GM21723 (cell line): ENCODE measurements around the gene CD164.
A peak's percentile ranks its signal among the peaks of the same experiment; 100 is the strongest.
"Not testable (repeated sequence)": the region's sequence is repeated elsewhere in the genome, so short reads cannot be mapped to it uniquely, and the experiment has no call there.

ENCODE experiments used
- ATAC-seq: cut with Tn5 transposase; IDR thresholded peaks from one replicate; pipeline ENCODE4 v1.9.1; 2021; ENCODE audit warnings: mild to moderate bottlenecking, moderate library complexity; ENCODE audit not compliant: unreplicated experiment

The CD164 gene

DNA sequence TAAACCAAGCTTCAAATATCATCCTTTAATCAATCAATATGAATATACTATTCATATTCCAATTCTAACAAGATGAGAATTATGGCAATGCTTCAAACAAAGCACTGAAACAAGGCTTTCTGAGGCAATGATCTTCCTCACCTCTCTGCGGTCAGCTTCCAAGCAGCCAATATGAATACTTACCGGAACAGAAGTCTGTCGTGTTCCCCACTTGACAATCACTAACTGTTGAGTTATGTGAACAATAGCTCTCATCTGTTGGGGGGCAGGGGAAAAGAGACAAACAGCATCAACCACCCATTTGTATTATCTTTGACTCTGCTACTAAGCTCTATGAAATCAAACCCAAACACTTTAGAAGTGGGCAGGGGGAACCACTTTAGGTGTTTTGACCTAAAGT lies 4.5 kb downstream of the CD164 start:
- no peak for ATAC-seq

- ATAC-seq = no peak
These were observed 7.9 kb downstream of the CD164 start for GRCh38 chr6:109374326-109374892.

DNA sequence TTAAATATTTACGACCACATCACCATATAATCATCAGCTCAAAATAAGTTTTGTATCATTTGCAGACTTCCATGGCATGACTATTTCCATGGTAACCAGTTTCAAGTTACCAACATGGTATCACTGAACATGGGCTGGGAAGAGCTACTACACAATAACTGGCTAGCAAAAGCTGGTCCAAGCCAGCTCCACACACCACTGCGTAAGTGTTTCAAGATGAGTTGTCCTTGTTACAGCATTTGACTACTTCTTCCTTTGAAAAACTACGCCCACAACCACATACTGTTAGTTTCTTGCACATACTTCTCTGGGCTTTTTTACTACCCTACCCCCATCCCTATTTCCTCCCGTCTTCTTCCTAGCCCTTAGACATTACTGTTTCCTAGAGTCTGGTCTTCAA lies 8.5 kb downstream of the CD164 start:
- peak; percentile 97 for ATAC-seq

DNA sequence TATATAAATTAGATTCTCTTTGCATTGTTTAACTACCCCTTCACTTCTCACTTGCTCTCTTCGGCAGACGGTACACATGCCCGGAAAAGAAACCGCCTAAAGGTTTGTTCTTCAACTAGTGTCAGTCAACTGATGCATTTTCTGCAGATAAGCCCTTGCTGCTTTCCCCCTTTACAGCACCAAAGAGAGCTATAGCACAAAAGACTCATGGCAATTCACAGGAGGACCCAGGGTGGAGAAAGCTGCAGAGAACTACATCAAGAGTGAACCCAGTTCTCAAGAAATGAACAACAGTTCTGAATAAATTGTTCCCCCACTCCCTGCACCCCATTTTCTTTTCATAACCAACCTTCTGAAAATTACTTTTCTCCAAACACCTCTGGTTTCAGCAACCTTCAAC lies 8.9 kb downstream of the CD164 start:
- ATAC-seq = peak; percentile 18

DNA sequence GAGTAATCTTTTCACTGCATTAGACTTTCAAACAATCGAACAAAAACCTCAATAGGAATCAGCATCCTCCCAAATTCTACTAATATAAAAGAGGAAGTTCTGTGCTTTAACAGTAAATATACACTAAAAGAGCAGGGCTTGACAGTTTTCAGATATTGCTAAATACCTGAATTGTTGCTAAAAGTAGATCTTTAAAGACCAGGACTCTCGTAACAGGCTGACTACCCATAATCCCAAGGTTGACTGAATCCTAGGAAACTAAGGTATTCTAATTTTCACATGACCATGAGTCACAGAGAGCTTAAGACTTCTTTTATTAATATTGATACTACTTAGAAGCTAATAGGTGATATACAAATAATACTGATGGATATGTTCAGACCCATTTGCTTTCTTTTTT lies 10.1 kb downstream of the CD164 start:
- ATAC-seq = no peak

GRCh38 chr6:109370792-109371191 lies 11.5 kb downstream of the CD164 start:
- ATAC-seq = no peak

DNA sequence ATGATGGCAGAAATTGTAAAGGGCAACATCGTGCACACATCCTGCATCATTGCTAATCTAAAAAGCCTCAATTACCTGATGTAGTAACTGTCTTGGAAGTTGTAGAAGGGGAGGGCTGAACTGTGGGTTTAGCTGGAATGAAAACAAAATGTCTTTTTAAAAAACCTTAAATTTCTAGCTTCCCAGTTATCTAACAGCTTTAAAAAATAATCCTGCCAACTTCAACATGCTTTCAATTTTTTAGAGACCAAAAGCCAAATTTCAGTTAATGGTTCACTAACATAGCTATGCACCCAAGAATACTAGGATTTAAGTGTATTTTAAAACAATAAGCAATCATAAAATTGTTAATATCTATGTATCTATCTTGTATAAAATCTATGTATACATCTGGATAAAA lies 11.9 kb downstream of the CD164 start:
- no peak for ATAC-seq

- ATAC-seq = no peak
These were observed 12.5 kb downstream of the CD164 start for GRCh38 chr6:109369728-109370127.

GRCh38 chr6:109364382-109365078 lies 17.7 kb downstream of the CD164 start:
- ATAC-seq = not testable (repeated sequence)

- no peak for ATAC-seq
These were observed 18.5 kb downstream of the CD164 start for GRCh38 chr6:109363753-109364152.

DNA sequence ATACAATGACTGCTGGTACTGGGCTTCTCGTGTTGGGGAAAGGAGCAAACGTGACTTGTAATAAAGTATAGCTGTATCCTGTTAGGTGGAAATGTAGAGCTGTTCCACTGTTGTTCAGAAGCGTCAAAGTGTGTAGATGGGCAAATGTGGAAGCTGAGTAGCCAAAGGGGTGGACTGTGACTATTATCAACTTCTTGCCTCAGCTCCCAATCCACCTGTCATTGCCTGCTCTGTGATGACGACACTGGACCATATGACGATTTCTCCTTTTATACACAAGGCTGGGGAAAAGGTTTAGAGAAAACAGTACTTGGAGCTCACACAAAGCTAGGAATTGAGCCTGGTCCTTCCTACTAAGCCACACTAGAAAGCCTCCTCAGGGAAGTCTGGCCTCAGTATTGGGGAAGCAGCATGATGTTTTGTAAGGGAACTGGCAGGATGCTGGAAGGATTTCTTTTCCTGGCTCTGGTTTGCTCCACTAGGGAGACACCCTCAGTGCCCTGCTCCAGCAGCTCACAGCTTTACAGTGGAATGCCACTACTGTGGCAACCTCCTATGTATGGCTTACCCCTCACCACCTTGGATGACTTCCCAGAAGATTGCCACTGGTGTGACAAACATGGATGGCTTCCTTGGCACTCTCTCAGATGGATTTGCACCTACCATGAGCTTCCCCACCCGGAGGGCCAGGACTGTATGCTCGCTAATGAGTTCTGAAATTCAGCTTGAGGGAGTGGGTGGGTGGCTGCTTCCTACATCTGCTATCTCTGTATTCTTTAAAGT lies 20.0 kb downstream of the CD164 start:
- no peak for ATAC-seq

DNA sequence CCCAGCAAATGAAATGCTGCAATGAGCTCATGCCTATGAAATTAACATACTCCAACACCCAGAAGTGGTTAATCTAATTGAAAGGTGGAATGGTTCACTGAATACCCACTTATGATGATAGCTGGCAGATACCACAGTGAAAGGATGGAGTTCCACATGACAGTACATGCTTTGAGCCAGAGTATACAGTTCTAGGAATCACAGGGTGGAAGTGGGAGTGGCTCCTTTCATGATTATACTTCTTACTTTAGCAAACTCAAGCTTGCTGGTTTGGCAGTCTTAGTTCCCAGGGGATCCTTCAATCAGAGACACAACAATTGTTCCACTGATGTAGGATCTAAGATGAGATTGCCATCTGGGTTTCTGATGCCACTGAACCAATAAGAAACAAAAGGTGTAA lies 21.5 kb downstream of the CD164 start:
- no peak for ATAC-seq

- no peak for ATAC-seq
These were observed 22.0 kb downstream of the CD164 start for GRCh38 chr6:109360281-109360680.

- ATAC-seq = no peak
These were observed 23.0 kb downstream of the CD164 start for GRCh38 chr6:109359248-109359647.

- ATAC-seq = no peak
These were observed 24.1 kb downstream of the CD164 start for GRCh38 chr6:109358204-109358603.

DNA sequence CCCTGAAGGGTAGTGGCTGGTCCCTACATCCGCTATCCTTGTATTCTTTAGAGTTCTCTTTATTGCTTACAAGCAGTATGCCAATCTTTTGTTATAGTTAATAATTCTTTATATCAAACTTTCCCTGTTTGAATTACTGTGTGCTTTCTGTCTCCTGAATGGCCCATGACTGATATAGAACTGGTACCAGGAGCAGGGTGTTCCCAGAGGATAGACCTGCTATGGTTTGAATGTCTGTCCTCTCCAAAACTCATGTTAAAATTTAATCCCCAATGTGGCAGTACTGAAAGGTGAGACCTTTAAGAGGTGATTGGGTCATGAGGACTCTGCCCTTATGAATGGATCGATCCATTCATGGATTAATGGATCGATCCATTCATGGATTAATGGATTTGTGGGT lies 26.0 kb downstream of the CD164 start:
- ATAC-seq = no peak

GRCh38 chr6:109351231-109352130 lies 30.8 kb downstream of the CD164 start:
- no peak for ATAC-seq

DNA sequence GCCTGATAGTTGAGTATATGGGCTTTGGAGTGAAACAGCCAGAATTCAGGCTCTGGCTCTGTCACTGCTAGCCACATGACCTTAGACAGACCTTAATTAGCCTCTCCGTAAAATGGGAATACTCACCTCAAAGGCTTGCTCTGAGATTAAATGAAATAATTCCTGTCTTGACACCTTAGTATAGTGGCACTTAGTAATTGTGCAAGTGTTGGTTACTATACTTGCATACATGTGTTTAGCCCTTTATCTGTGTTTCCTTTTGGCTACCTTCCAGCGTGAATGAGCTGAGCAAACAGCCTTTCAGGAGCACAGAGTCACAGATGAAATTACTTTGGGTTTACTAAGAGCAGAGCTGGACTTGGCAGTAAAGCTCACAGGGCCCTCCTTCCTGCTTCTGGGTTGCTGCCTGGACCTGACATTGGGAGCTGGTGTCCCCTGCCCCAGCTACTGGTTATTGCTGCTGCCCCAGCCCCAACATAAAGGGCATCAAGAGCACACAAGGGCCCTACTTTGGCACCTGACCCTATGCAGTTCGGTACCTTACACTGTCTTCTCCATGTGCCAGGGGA lies 32.8 kb downstream of the CD164 start:
- no peak for ATAC-seq

GRCh38 chr6:109348226-109348625 lies 34.0 kb downstream of the CD164 start:
- no peak for ATAC-seq

- ATAC-seq = no peak
These were observed 34.5 kb downstream of the CD164 start for GRCh38 chr6:109347779-109348178.

GRCh38 chr6:109345986-109346385 lies 36.3 kb downstream of the CD164 start:
- ATAC-seq = no peak
